ENCODE data around the gene CYP4F2. TPM values are rescaled to one million over a fixed set of nuclear protein-coding genes. Genes with fewer than 3 reads are reported as not detected.

CYP4F2 gene
- not detected in 2 replicates for total RNA-seq

DNA sequence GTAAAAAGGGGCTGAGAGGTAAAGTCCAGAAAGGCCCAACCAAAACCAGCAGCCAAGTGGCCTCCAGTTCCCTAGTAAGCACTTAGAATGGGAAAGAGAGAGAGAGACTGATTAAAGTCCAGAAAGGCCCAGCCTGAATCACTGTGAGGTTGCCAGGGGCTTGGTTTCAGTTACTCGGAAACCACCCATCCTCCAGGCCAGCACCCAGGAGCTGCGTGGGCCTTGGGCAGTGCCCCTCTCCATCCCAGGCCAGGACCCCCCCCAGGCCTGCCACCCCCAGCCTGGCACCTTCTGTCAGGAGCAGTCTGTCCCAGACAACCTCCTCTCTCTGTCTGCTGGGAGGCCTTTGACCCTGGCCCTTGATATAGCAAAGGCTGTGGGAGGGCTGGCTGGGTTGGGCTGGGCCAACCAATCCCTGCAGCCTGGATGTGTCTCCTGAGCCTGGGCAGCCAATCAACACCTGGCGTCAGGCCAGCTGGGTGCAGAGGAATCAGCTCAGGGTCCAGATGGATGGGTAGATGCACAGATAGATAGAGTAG, at the start of gene CYP4F2:
TSS of gene CYP4F2 (minus strand) at position 337 of the 539 bp plus-strand sequence. CDS start 463 bp downstream, outside the sequence.

DNA sequence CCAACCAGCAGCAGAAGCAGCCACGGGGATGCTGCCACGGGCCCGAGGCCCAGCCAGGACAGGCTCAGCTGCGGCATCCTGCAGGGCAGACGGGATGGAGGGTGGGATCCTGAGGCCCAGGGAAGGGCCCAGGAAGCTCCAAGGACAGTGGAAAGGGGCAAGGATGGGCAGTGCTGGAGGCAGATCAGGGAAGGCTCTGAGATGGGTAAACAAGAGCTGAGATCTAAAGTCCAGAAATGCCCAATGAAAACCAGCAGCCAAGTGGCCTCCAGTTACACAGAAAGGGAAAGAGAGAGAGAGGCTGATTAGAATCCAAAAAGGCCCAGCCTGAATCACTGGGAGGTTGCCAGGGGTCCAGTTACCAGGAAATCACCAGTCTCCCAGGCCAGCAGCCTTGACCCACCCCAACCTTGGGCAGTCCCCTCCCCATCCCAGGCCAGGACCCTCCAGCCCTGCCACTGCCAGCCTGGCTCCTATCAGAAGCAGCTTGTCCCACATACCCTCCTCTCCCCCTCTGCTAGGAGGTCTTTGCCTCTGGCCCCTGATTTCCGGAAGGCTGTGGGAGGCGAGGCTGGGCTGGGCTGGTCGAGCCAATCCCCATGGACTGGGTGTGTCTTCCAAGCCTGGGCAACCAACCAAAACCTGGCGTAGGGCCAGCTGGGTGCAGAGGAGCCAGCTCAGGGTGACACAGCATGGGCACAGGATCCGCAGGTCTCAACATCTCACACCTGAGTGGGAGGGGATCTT, 36.6 kb upstream of the CYP4F2 start, which contains the start of gene CYP4F11:
TSS of gene CYP4F11 (minus strand) at position 198 of the 747 bp plus-strand sequence. CDS start at position 77, 121 bp downstream.

Other genes starting within 250 kb of the CYP4F2 start
- not detected in 2 replicates for gene CYP4F12, start 225.0 kb downstream of the CYP4F2 start, total RNA-seq
- gene OR10H2, start 170.1 kb downstream of the CYP4F2 start, total RNA-seq: not detected in 2 replicates
- not detected in 2 replicates for gene OR10H3, start 160.1 kb downstream of the CYP4F2 start, total RNA-seq
- not detected in 2 replicates for gene OR10H5, start 110.4 kb downstream of the CYP4F2 start, total RNA-seq
- gene OR10H1, start 82.4 kb downstream of the CYP4F2 start, total RNA-seq: not detected in 2 replicates
- gene CYP4F11, start 36.5 kb upstream of the CYP4F2 start, total RNA-seq: not detected in 2 replicates
- not detected in 2 replicates for gene OR10H4, start 50.9 kb upstream of the CYP4F2 start, total RNA-seq
- 1,300 and 1,502 TPM in 2 replicates for gene TPM4, start 178.4 kb upstream of the CYP4F2 start, total RNA-seq
- 39.9 and 63.9 TPM in 2 replicates for gene RAB8A, start 213.8 kb upstream of the CYP4F2 start, total RNA-seq
- gene HSH2D, start 245.6 kb upstream of the CYP4F2 start, total RNA-seq: not detected in 2 replicates